ENCODE results near the gene NTRK1. TPM values are rescaled to one million over a fixed set of nuclear protein-coding genes. Genes with fewer than 3 reads are reported as not detected.

Gene NTRK1
- polyA plus RNA-seq, 1 of the 3 experiments (the other 2 are of a cell fraction): 0.97 TPM

DNA sequence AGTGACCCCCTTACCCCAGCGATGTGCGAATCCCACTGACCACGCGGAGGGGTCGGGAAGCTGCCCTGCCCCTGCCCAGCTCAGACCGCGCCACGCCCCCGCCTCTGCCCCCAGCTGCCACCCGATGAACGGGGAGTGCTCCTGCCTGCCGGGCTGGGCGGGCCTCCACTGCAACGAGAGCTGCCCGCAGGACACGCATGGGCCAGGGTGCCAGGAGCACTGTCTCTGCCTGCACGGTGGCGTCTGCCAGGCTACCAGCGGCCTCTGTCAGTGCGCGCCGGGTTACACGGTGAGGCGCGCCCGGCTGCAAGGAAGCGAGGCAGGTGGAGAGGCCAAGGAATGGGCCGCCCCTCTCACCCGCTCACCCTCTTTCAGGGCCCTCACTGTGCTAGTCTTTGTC lies 47.9 kb downstream of the NTRK1 start:
- TF ChIP-seq NRF1 (IDR thresholded peaks at IDR 0.05; ENCODE audit: low read depth, low read length): no peak
- TF ChIP-seq TCF12 (IDR thresholded peaks at IDR 0.05): no peak
- TF ChIP-seq NFIC (IDR thresholded peaks at IDR 0.05; ENCODE audit: borderline replicate concordance): no peak
- TF ChIP-seq, protein P1, sequence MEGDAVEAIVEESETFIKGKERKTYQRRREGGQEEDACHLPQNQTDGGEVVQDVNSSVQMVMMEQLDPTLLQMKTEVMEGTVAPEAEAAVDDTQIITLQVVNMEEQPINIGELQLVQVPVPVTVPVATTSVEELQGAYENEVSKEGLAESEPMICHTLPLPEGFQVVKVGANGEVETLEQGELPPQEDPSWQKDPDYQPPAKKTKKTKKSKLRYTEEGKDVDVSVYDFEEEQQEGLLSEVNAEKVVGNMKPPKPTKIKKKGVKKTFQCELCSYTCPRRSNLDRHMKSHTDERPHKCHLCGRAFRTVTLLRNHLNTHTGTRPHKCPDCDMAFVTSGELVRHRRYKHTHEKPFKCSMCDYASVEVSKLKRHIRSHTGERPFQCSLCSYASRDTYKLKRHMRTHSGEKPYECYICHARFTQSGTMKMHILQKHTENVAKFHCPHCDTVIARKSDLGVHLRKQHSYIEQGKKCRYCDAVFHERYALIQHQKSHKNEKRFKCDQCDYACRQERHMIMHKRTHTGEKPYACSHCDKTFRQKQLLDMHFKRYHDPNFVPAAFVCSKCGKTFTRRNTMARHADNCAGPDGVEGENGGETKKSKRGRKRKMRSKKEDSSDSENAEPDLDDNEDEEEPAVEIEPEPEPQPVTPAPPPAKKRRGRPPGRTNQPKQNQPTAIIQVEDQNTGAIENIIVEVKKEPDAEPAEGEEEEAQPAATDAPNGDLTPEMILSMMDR (IDR thresholded peaks at IDR 0.05): no peak
- TF ChIP-seq EZH2phosphoT487 (IDR thresholded peaks at IDR 0.05; ENCODE audit: borderline replicate concordance, low read depth): no peak
- no peak for TF ChIP-seq TAF1 (IDR thresholded peaks at IDR 0.05; ENCODE audit: borderline replicate concordance, low read depth, low read length)
- TF ChIP-seq RCOR1 (IDR thresholded peaks at IDR 0.05; ENCODE audit: low read length): no peak
- no peak for TF ChIP-seq FOXJ3 (CRISPR knock-in tag; IDR thresholded peaks at IDR 0.05)
- TF ChIP-seq, protein P2, sequence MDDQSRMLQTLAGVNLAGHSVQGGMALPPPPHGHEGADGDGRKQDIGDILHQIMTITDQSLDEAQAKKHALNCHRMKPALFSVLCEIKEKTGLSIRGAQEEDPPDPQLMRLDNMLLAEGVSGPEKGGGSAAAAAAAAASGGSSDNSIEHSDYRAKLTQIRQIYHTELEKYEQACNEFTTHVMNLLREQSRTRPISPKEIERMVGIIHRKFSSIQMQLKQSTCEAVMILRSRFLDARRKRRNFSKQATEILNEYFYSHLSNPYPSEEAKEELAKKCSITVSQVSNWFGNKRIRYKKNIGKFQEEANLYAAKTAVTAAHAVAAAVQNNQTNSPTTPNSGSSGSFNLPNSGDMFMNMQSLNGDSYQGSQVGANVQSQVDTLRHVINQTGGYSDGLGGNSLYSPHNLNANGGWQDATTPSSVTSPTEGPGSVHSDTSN (IDR thresholded peaks at IDR 0.05): no peak
- WGBS (ENCODE audit: low lambda C conversion rate): 89% methylated on average over 21 of the region's 29 CpGs
- no peaks in the 10 kb centered on the region for H3K9me2 ChIP-seq
- POLR2A ChIA-PET: no interaction called here
- CTCF ChIA-PET: interaction anchor here (1.0 to 6.9 kb wide), 4 partner anchors 10 to 48 kb away, joined by 4 to 182 read pairs (median 57); partner anchors contain the start of genes LRRC71 and NTRK1
- H4K20me1 ChIP-seq (ENCODE audit: insufficient read depth): no peaks in the 10 kb centered on the region
- H3F3A ChIP-seq (replicated peaks; ENCODE audit: insufficient read depth): no peaks in the 10 kb centered on the region
- no peak overlapping the region for H3K4me2 ChIP-seq
- no peaks in the 10 kb centered on the region for H3K36me3 ChIP-seq (replicated peaks in 1 of 2; ENCODE audit: control insufficient read depth in 1 of 2, insufficient read depth in 2 of 2, low read length in 1 of 2)
- H3K9ac ChIP-seq: no peak overlapping the region
- no peaks in the 10 kb centered on the region for H3K9me3 ChIP-seq
- H3K27me3 ChIP-seq (ENCODE audit: insufficient read depth): no peaks in the 10 kb centered on the region
- DNase-seq: no peak
- no peak overlapping the region for H3K27ac ChIP-seq (ENCODE audit: low read depth in 2 of 2, low read length in 1 of 2)
- H2AFZ ChIP-seq (ENCODE audit: low read depth): no peak overlapping the region
- H3K4me3 ChIP-seq (ENCODE audit: low read depth in 2 of 2, low read length in 1 of 2): no peak overlapping the region
- H3K79me2 ChIP-seq (ENCODE audit: insufficient read depth): no peaks in the 10 kb centered on the region
- H3K4me1 ChIP-seq (ENCODE audit: control insufficient read depth in 1 of 2, insufficient read depth in 2 of 2, low read depth in 1 of 2, low read length in 1 of 2): peaks cover 0 to 22% of the 10 kb centered on the region in 2 experiments; a peak in 1 of 4 replicates

DNA sequence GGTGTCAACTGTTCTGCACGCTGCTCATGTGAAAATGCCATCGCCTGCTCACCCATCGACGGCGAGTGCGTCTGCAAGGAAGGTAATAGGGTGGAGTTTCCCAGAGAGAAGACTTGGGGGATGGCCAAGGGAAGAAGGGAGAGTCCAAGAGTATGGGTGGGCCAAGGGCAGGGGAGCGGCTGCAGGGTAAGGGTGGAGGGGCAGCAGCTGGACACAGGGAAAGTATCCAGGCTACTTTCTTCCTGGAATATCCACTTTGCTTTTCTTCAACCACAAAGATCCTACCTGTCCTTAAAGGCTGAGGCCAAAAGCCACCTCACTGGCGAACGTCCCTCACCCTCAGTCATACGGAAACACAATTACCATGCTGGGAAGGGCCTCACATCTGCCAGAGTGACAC lies 48.3 kb downstream of the NTRK1 start:
- Histone ChIP-seq H3K27me3 (ENCODE audit: insufficient read depth) (no peaks in the 10 kb centered on the region), H3F3A (replicated peaks; ENCODE audit: insufficient read depth) (no peaks in the 10 kb centered on the region), H3K79me2 (ENCODE audit: insufficient read depth) (no peaks in the 10 kb centered on the region), H3K9me3 (no peaks in the 10 kb centered on the region), H3K4me1 (ENCODE audit: control insufficient read depth in 1 of 2, insufficient read depth in 2 of 2, low read depth in 1 of 2, low read length in 1 of 2) (peaks cover 2 to 26% of the 10 kb centered on the region in 2 experiments; a peak in 2 of 4 replicates), H3K9ac (no peak overlapping the region), H3K4me3 (ENCODE audit: low read depth in 2 of 2, low read length in 1 of 2) (no peak overlapping the region), H2AFZ (ENCODE audit: low read depth) (no peak overlapping the region), H3K9me2 (no peaks in the 10 kb centered on the region), H3K27ac (ENCODE audit: low read depth in 2 of 2, low read length in 1 of 2) (no peak overlapping the region), H4K20me1 (ENCODE audit: insufficient read depth) (no peaks in the 10 kb centered on the region), H3K4me2 (no peak overlapping the region), H3K36me3 (replicated peaks in 1 of 2; ENCODE audit: control insufficient read depth in 1 of 2, insufficient read depth in 2 of 2, low read length in 1 of 2) (no peaks in the 10 kb centered on the region)
- no peak for DNase-seq
- WGBS (ENCODE audit: low lambda C conversion rate): 87% methylated on average over 10 of the region's 10 CpGs
- TF ChIP-seq NFIC (IDR thresholded peaks at IDR 0.05; ENCODE audit: borderline replicate concordance): no peak
- no peak for TF ChIP-seq NRF1 (IDR thresholded peaks at IDR 0.05; ENCODE audit: low read depth, low read length)
- TF ChIP-seq GABPA (IDR thresholded peaks at IDR 0.05; ENCODE audit: low read depth): no peak
- TF ChIP-seq, protein P3, sequence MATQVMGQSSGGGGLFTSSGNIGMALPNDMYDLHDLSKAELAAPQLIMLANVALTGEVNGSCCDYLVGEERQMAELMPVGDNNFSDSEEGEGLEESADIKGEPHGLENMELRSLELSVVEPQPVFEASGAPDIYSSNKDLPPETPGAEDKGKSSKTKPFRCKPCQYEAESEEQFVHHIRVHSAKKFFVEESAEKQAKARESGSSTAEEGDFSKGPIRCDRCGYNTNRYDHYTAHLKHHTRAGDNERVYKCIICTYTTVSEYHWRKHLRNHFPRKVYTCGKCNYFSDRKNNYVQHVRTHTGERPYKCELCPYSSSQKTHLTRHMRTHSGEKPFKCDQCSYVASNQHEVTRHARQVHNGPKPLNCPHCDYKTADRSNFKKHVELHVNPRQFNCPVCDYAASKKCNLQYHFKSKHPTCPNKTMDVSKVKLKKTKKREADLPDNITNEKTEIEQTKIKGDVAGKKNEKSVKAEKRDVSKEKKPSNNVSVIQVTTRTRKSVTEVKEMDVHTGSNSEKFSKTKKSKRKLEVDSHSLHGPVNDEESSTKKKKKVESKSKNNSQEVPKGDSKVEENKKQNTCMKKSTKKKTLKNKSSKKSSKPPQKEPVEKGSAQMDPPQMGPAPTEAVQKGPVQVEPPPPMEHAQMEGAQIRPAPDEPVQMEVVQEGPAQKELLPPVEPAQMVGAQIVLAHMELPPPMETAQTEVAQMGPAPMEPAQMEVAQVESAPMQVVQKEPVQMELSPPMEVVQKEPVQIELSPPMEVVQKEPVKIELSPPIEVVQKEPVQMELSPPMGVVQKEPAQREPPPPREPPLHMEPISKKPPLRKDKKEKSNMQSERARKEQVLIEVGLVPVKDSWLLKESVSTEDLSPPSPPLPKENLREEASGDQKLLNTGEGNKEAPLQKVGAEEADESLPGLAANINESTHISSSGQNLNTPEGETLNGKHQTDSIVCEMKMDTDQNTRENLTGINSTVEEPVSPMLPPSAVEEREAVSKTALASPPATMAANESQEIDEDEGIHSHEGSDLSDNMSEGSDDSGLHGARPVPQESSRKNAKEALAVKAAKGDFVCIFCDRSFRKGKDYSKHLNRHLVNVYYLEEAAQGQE (IDR thresholded peaks at IDR 0.05; ENCODE audit: low read depth, low read length): no peak
- no peak for TF ChIP-seq TEAD4 (IDR thresholded peaks at IDR 0.05; ENCODE audit: borderline replicate concordance, insufficient read depth)
- TF ChIP-seq EP300 (IDR thresholded peaks at IDR 0.05; ENCODE audit: borderline replicate concordance in 1 of 2, low read depth in 1 of 2, low read length in 1 of 2): no peak
- TF ChIP-seq POLR2AphosphoS5 (IDR thresholded peaks at IDR 0.05; ENCODE audit: low read depth, low read length): no peak
- TF ChIP-seq RAD21 (IDR thresholded peaks at IDR 0.05; ENCODE audit: low read length): no peak
- TF ChIP-seq, protein P4, sequence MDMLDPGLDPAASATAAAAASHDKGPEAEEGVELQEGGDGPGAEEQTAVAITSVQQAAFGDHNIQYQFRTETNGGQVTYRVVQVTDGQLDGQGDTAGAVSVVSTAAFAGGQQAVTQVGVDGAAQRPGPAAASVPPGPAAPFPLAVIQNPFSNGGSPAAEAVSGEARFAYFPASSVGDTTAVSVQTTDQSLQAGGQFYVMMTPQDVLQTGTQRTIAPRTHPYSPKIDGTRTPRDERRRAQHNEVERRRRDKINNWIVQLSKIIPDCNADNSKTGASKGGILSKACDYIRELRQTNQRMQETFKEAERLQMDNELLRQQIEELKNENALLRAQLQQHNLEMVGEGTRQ (IDR thresholded peaks at IDR 0.05; ENCODE audit: borderline replicate concordance, low read depth, low read length): no peak
- no peak for TF ChIP-seq EZH2phosphoT487 (IDR thresholded peaks at IDR 0.05; ENCODE audit: borderline replicate concordance, low read depth)
- no peak for TF ChIP-seq ELF1 (IDR thresholded peaks at IDR 0.05)
- no peak for TF ChIP-seq GATA2 (CRISPR knock-in tag; IDR thresholded peaks at IDR 0.05)
- ChIA-PET CTCF (interaction anchor here (1.0 to 6.9 kb wide), 8 partner anchors 10 to 181 kb away, joined by 3 to 182 read pairs (median 5); partner anchors contain the start of genes LRRC71, NTRK1 and PEAR1), POLR2A (no interaction called here)
